HEK293T (cell line): ENCODE measurements around the gene SDS.
A peak's percentile ranks its signal among the peaks of the same experiment; 100 is the strongest.
"Not testable (repeated sequence)": the region's sequence is repeated elsewhere in the genome, so short reads cannot be mapped to it uniquely, and the experiment has no call there.

ENCODE experiments used
- CTCF ChIA-PET: fragments of 350-600 bp; formaldehyde crosslinking; extraction: SDS; loops from one replicate; lab custom pipeline; 2021; ENCODE audit warnings: antibody characterized with exemption, inconsistent platforms; lab: Yijun Ruan, JAX
- POLR2A ChIA-PET: fragments of 350-600 bp; formaldehyde crosslinking; extraction: SDS; loops from one replicate; lab custom pipeline; 2020; ENCODE audit warnings: antibody characterized with exemption, inconsistent platforms; lab: Yijun Ruan, JAX
- DNase-seq: peaks from one replicate; pipeline ENCODE4 v3.0.0; 2012; ENCODE audit warnings: mixed read lengths; ENCODE audit errors: extremely low spot score
- ARNT ChIP-seq: fragments of 450-650 bp; IDR thresholded peaks from 2 replicates; pipeline ENCODE4 v1.6.1; 2017; ENCODE audit warnings: mild to moderate bottlenecking
- BHLHE40 ChIP-seq: fragments of 450-650 bp; IDR thresholded peaks from 2 replicates; pipeline ENCODE4 v1.6.1; 2016; ENCODE audit warnings: mild to moderate bottlenecking, moderate library complexity, borderline replicate concordance
- CTBP1 ChIP-seq: fragments of 450-650 bp; IDR thresholded peaks from 2 replicates; pipeline ENCODE4 v1.6.1; 2016; ENCODE audit warnings: borderline replicate concordance
- ELF4 ChIP-seq: fragments of 450-650 bp; IDR thresholded peaks from 2 replicates; pipeline ENCODE4 v1.6.1; 2017; ENCODE audit warnings: antibody characterized with exemption
- FOXA1 ChIP-seq: fragments of 450-650 bp; IDR thresholded peaks from 2 replicates; pipeline ENCODE4 v1.6.1; 2016; ENCODE audit warnings: mild to moderate bottlenecking
- FOXK2 ChIP-seq: fragments of 450-650 bp; IDR thresholded peaks from 2 replicates; pipeline ENCODE4 v1.6.1; 2016; ENCODE audit warnings: mild to moderate bottlenecking
- FOXM1 ChIP-seq: fragments of 450-650 bp; IDR thresholded peaks from 2 replicates; pipeline ENCODE4 v1.6.1; 2017; ENCODE audit warnings: mild to moderate bottlenecking, borderline replicate concordance
- HDGF ChIP-seq: fragments of 450-650 bp; IDR thresholded peaks from 2 replicates; pipeline ENCODE4 v1.6.1; 2017; ENCODE audit warnings: antibody characterized with exemption, borderline replicate concordance
- L3MBTL2 ChIP-seq: fragments of 450-650 bp; conservative IDR thresholded peaks from 2 replicates; pipeline ENCODE4 v1.6.1; 2016; ENCODE audit warnings: mild to moderate bottlenecking
- LEF1 ChIP-seq: fragments of 450-650 bp; IDR thresholded peaks from 2 replicates; pipeline ENCODE4 v1.6.1; 2017; ENCODE audit warnings: mild to moderate bottlenecking, borderline replicate concordance
- NFRKB ChIP-seq: fragments of 450-650 bp; IDR thresholded peaks from 2 replicates; pipeline ENCODE4 v1.6.1; 2016; ENCODE audit warnings: mild to moderate bottlenecking, moderate library complexity
- PKNOX1 ChIP-seq: fragments of 450-650 bp; IDR thresholded peaks from 2 replicates; pipeline ENCODE4 v1.6.1; 2016
- SP1 ChIP-seq: fragments of 450-650 bp; IDR thresholded peaks from 2 replicates; pipeline ENCODE4 v1.6.1; 2017
- SUZ12 ChIP-seq: fragments of 450-650 bp; IDR thresholded peaks from 2 replicates; pipeline ENCODE4 v1.6.1; 2016; ENCODE audit warnings: mild to moderate bottlenecking
- TARDBP ChIP-seq: fragments of 450-650 bp; IDR thresholded peaks from 2 replicates; pipeline ENCODE4 v1.6.1; 2016
- ZNF384 ChIP-seq: fragments of 450-650 bp; IDR thresholded peaks from 2 replicates; pipeline ENCODE4 v1.6.1; 2016

Gene SDS

GRCh38 chr12:113361574-113362370 lies 41.9 kb downstream of the SDS start:
- TF ChIP-seq ZNF384: no peak
- TF ChIP-seq SUZ12: no peak
- no peak for TF ChIP-seq BHLHE40
- TF ChIP-seq PKNOX1: no peak
- no peak for TF ChIP-seq TARDBP
- no peak for TF ChIP-seq LEF1
- no peak for TF ChIP-seq SP1
- no peak for TF ChIP-seq NFRKB
- no peak for DNase-seq
- CTCF ChIA-PET: no interaction called here
- POLR2A ChIA-PET: no interaction called here

DNA sequence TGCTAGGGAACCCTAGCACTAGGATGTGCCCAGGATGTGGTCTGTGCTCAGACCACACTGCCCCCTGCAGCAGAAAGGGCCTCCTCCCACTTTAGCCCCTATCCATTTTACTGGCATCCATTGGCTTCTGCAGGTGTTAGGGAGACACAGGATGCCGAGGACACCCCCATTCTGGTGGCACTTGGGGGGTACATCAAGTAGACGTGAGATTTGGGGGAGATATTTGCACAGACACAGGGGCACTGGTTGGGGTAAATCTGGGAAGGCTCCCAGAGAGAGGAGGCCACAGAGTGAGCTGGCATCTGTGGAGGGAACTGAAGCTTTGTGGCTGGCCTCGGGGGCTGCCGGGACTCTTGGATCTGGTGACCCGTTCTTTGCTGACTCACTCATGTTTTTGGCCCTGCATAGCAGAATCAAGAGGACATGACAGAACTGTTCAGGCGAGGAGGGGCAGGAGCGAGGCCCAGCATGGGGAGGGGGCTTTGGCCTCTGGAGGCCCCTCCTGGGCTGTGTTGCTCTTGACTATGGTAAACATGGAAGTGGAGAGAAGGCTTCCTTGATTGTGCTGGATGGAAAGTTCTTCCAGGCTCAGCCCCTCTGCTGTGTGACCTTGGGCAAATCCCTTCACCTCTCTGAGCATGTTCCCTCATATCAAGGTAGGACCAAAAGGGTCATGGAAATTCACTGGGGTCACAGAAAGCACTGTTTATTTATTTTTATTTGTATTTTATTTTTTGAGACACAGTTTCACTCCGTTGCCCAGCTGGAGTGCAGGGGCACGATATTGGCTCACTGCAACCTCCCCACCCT lies 43.5 kb downstream of the SDS start:
- no peak for DNase-seq
- TF ChIP-seq SP1 (no peak), ZNF384 (no peak), HDGF (no peak), BHLHE40 (no peak), L3MBTL2 (no peak)
- POLR2A ChIA-PET: interaction anchor here (1.1 to 1.5 kb wide), 2 partner anchors 25 to 63 kb away, joined by 3 read pairs; partner anchors contain the start of gene SLC8B1
- CTCF ChIA-PET: no interaction called here

- no peak for DNase-seq
- TF ChIP-seq BHLHE40 (no peak), ARNT (no peak), CTBP1 (no peak), ELF4 (no peak), NFRKB (no peak), PKNOX1 (no peak), FOXA1 (no peak), SUZ12 (no peak), FOXK2 (no peak), TARDBP (no peak), L3MBTL2 (no peak), FOXM1 (no peak), ZNF384 (no peak), SP1 (no peak), LEF1 (no peak)
- POLR2A ChIA-PET: interaction anchor here (0.7 to 1.5 kb wide), 3 partner anchors 9 to 64 kb away, joined by 3 read pairs; partner anchors contain the start of gene SLC8B1
- CTCF ChIA-PET: no interaction called here
Measured at GRCh38 chr12:113359133-113359938, 44.4 kb downstream of the SDS start.

- CTCF ChIA-PET: no interaction called here
- POLR2A ChIA-PET: interaction anchor here (0.7 to 1.6 kb wide), 2 partner anchors 10 to 64 kb away, joined by 3 read pairs; partner anchors contain the start of gene SDSL
- peak; percentile 99 for DNase-seq
- TF ChIP-seq ELF4 (no peak), CTBP1 (no peak), TARDBP (no peak), NFRKB (no peak), PKNOX1 (no peak), FOXA1 (no peak), SP1 (no peak), LEF1 (no peak), SUZ12 (no peak), ARNT (no peak)
Measured at GRCh38 chr12:113358381-113359132, 45.1 kb downstream of the SDS start, which contains the start of gene PLBD2. PLBD2 (plus strand) TSS chr12:113358587; CDS start chr12:113358601, 14 bp downstream.

- CTCF ChIA-PET, POLR2A ChIA-PET: not testable (repeated sequence)
Measured at GRCh38 chr12:113354192-113354591, 49.5 kb downstream of the SDS start.

More at GRCh38 chr12:113354192-113354591, 49.5 kb downstream of the SDS start:
- DNase-seq: not testable (repeated sequence)
